HepG2 (cell line): ENCODE results near the gene DBN1. TPM values are rescaled to one million over a fixed set of nuclear protein-coding genes. Genes with fewer than 3 reads are reported as not detected.

ENCODE experiments used
- ADNP ChIP-seq: sonication (generic); formaldehyde crosslinking; IDR thresholded peaks from 2 replicates; pipeline ENCODE4 v1.4.0; 2020; ENCODE audit warnings: missing genetic modification reagents
- ASH2L ChIP-seq: fragments of 300-600, 200-600 bp; sonication (generic); IDR thresholded peaks from 2 replicates; pipeline ENCODE4 v1.7.0; 2017; ENCODE audit warnings: low read depth, mild to moderate bottlenecking, moderate library complexity, mixed read lengths, low read length; ENCODE audit not compliant: insufficient read length
- CERS6 ChIP-seq: sonication (generic); formaldehyde crosslinking; IDR thresholded peaks from 2 replicates; pipeline ENCODE4 v1.5.0; 2020; ENCODE audit warnings: missing genetic modification reagents
- CHD2 ChIP-seq: IDR thresholded peaks from 2 replicates; pipeline ENCODE4 v1.6.1; 2011; ENCODE audit warnings: low read depth, low read length, improper control_type of control experiment
- DMAP1 ChIP-seq: IDR thresholded peaks from 2 replicates; pipeline ENCODE4 v1.6.1; 2016
- FOXC1 ChIP-seq: sonication (generic); formaldehyde crosslinking; IDR thresholded peaks from 2 replicates; pipeline ENCODE4 v1.8.0; 2022; ENCODE audit warnings: mild to moderate bottlenecking, missing genetic modification reagents, borderline replicate concordance
- MNT ChIP-seq: fragments of 450-650 bp; IDR thresholded peaks from 2 replicates; pipeline ENCODE4 v1.6.1; 2016
- MXD4 ChIP-seq: IDR thresholded peaks from 2 replicates; pipeline ENCODE4 v1.6.1; 2016; ENCODE audit warnings: mild to moderate bottlenecking, missing biosample characterization, missing genetic modification reagents
- NFYC ChIP-seq: IDR thresholded peaks from 2 replicates; pipeline ENCODE4 v1.6.1; 2016; ENCODE audit warnings: missing genetic modification reagents, missing compliant biosample characterization
- PITX1 ChIP-seq: sonication (generic); formaldehyde crosslinking; IDR thresholded peaks from 2 replicates; pipeline ENCODE4 v1.5.1; 2020; ENCODE audit warnings: mild to moderate bottlenecking, missing genetic modification reagents
- ZBTB37 ChIP-seq: sonication (generic); formaldehyde crosslinking; IDR thresholded peaks from 2 replicates; pipeline ENCODE4 v1.4.0; 2020; ENCODE audit warnings: mild to moderate bottlenecking, missing genetic modification reagents
- ZNF24 ChIP-seq: fragments of 450-650 bp; IDR thresholded peaks from 2 replicates; pipeline ENCODE4 v1.6.1; 2017; ENCODE audit warnings: antibody characterized with exemption, mild to moderate bottlenecking
- polyA plus RNA-seq, 8 experiments: library from polyadenylated mRNA; depleted of rRNA in 3 of 8; stranded (reverse) in 7 of 8; unstranded in 1 of 8; fragments of >200 nt; fragmentation: Illumina TruSeq in 4 of 8; extraction: Trizol in 4 of 8; gene quantifications; 2 replicates each; pipeline versions ENCODE4 v1.2.1 to v1.2.3, GENCODE V29; 2011 to 2016; ENCODE audit warnings: low read depth in 4 of 8, missing spikeins in 1 of 8, mixed read lengths in 1 of 8; ENCODE audit not compliant: insufficient read depth in 1 of 8
- total RNA-seq, 5 experiments: library from RNA; depleted of rRNA; stranded (reverse); fragments of >200 nt; fragmentation: Illumina TruSeq; extraction: Trizol; gene quantifications; 2 replicates each; pipeline ENCODE4 v1.2.3, GENCODE V29; 2016; ENCODE audit warnings: low read depth in 1 of 5
- TF ChIP-seq, protein P1 (sequence below): sonication (generic); formaldehyde crosslinking; IDR thresholded peaks from 2 replicates; pipeline ENCODE4 v1.8.0; 2022; ENCODE audit warnings: missing genetic modification reagents, low read depth, mild to moderate bottlenecking, borderline replicate concordance
- TF ChIP-seq, protein P2 (sequence below): sonication (generic); formaldehyde crosslinking; IDR thresholded peaks from 2 replicates; pipeline ENCODE4 v1.5.0; 2020; ENCODE audit warnings: mild to moderate bottlenecking, missing genetic modification reagents, moderate library complexity
- TF ChIP-seq, protein P3 (sequence below): sonication (generic); formaldehyde crosslinking; IDR thresholded peaks from 2 replicates; pipeline ENCODE4 v1.4.0; 2020; ENCODE audit warnings: missing genetic modification reagents
- TF ChIP-seq, protein P4 (sequence below): sonication (generic); formaldehyde crosslinking; conservative IDR thresholded peaks from 2 replicates; pipeline ENCODE4 v1.5.0; 2020; ENCODE audit warnings: missing genetic modification reagents

DBN1 gene
- total and polyA plus RNA-seq, 2 of the 13 experiments (the other 11 are each of a cell fraction or from before 2014, with no cell fraction given) = 27.0 to 37.3 TPM

DNA sequence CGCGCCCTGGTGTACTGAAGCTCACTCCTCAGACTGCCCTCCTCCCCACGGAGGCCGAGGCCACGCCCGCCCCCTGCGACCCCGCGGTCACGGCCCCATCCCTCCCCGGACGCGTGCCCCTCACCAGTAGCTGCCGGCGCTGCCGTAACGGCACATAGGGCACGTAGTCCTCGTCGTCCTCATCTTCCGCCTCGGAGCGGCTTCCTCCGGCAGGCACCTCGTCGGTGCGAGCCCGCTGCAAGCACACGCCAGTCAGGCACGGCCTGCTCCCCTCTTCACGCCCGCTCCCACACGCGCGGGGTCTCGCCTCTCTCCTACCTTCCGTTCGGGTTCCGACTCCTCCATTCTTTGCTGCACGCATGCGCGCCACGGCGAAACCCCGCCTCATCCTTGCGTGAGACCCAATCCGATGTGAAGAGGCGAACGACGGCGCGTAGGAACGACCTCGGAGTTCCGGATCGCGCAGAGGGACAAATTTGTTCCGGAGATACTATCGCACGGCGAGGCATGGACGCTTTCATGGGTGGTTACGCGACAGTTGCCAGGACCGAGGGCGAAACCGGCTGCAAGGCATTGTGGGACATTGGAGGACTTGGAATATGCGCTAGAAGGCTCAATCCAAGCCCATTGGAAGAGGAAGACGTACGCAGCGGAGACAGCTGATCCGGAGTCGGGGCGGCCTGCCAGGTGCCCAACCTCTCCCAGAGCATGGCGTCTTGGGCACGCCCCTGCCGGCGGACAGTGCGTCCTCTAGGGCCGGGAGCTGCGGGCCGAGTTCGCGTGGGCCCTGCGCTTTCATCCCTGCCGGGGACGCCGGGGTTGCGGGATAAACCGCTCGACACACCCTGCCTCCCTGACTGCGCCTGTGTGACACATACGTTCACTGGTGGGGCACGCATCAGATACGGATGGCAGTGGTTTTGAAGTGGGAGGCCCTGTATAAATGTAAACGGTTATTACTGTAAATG, 43.5 kb upstream of the DBN1 start, which contains the start of gene DDX41 (continued):
- TF ChIP-seq, protein P1, sequence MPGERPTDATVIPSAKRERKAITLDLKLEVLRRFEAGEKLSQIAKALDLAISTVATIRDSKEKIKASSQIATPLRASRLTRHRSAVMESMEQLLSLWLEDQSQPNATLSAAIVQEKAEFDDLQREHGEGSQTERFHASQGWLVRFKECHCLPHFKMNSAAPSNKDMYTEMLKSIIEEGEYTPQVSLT (CRISPR knock-in tag) = no peak; the same call in 1 of the 2 replicates
- peak; percentile 95 for TF ChIP-seq MXD4 (CRISPR knock-in tag)
- TF ChIP-seq MNT = peak; percentile 56
- TF ChIP-seq NFYC (CRISPR knock-in tag) = peak; percentile 91
- TF ChIP-seq, protein P2, sequence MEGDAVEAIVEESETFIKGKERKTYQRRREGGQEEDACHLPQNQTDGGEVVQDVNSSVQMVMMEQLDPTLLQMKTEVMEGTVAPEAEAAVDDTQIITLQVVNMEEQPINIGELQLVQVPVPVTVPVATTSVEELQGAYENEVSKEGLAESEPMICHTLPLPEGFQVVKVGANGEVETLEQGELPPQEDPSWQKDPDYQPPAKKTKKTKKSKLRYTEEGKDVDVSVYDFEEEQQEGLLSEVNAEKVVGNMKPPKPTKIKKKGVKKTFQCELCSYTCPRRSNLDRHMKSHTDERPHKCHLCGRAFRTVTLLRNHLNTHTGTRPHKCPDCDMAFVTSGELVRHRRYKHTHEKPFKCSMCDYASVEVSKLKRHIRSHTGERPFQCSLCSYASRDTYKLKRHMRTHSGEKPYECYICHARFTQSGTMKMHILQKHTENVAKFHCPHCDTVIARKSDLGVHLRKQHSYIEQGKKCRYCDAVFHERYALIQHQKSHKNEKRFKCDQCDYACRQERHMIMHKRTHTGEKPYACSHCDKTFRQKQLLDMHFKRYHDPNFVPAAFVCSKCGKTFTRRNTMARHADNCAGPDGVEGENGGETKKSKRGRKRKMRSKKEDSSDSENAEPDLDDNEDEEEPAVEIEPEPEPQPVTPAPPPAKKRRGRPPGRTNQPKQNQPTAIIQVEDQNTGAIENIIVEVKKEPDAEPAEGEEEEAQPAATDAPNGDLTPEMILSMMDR (CRISPR knock-in tag) = peak; percentile 21; the same call in 1 of the 2 replicates
- peak; percentile 95 for TF ChIP-seq ASH2L
- no peak for TF ChIP-seq ADNP
- TF ChIP-seq, protein P3, sequence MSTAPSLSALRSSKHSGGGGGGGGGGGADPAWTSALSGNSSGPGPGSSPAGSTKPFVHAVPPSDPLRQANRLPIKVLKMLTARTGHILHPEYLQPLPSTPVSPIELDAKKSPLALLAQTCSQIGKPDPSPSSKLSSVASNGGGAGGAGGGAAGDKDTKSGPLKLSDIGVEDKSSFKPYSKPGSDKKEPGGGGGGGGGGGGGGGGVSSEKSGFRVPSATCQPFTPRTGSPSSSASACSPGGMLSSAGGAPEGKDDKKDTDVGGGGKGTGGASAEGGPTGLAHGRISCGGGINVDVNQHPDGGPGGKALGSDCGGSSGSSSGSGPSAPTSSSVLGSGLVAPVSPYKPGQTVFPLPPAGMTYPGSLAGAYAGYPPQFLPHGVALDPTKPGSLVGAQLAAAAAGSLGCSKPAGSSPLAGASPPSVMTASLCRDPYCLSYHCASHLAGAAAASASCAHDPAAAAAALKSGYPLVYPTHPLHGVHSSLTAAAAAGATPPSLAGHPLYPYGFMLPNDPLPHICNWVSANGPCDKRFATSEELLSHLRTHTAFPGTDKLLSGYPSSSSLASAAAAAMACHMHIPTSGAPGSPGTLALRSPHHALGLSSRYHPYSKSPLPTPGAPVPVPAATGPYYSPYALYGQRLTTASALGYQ = 0 out of 2 replicates have a peak, but pooled peaks have one; percentile 42
- TF ChIP-seq DMAP1 (CRISPR knock-in tag) = peak; percentile 97
- TF ChIP-seq FOXC1 (CRISPR knock-in tag) = 0 out of 2 replicates have a peak, but pooled peaks have one; percentile 76
- peak; percentile 62; the same call in 1 of the 2 replicates for TF ChIP-seq PITX1 (CRISPR knock-in tag)
- TF ChIP-seq CERS6 = 0 out of 2 replicates have a peak, but pooled peaks have one; percentile 42
- TF ChIP-seq, protein P4, sequence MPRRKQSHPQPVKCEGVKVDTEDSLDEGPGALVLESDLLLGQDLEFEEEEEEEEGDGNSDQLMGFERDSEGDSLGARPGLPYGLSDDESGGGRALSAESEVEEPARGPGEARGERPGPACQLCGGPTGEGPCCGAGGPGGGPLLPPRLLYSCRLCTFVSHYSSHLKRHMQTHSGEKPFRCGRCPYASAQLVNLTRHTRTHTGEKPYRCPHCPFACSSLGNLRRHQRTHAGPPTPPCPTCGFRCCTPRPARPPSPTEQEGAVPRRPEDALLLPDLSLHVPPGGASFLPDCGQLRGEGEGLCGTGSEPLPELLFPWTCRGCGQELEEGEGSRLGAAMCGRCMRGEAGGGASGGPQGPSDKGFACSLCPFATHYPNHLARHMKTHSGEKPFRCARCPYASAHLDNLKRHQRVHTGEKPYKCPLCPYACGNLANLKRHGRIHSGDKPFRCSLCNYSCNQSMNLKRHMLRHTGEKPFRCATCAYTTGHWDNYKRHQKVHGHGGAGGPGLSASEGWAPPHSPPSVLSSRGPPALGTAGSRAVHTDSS = peak; percentile 79; the same call in 1 of the 2 replicates
- no peak for TF ChIP-seq ZNF24
- no peak for TF ChIP-seq ZBTB37 (CRISPR knock-in tag)
- peak; percentile 41; the same call in 1 of the 2 replicates for TF ChIP-seq CHD2
